Spleen (tissue), 7 donors: Measurements from ENCODE around the gene PIBF1.

Experiments
- POLR2A ChIP-seq, 3 donors: fragments of 450-650 bp; IDR thresholded peaks; one replicate each; pipeline ENCODE4 v1.5.1; 2017; ENCODE audit warnings: antibody characterized with exemption in 3 of 3, mild to moderate bottlenecking in 1 of 3
- TF ChIP-seq, protein P1 (sequence below), 11 experiments: fragments of 200-600 bp in 7 of 11; fragments of 450-650 bp in 4 of 11; sonication (generic) in 4 of 11; IDR thresholded peaks in 8 of 11; conservative IDR thresholded peaks in 3 of 11; 1 replicate in 7 of 11; 2 replicates in 4 of 11; pipeline versions ENCODE4 v1.4.0 to v1.8.0; 2016 to 2021; ENCODE audit warnings: antibody characterized with exemption in 11 of 11, inconsistent platforms in 4 of 11, mild to moderate bottlenecking in 1 of 11
- donor health status: DM: no; HTN: no; CAD: no; lungs with moderate emphysema.
- donor health status: DM: no; HTN: no; CAD: no.
- donor health status: DM: no; HTN: no; CAD: no.

- TF ChIP-seq, protein P1, sequence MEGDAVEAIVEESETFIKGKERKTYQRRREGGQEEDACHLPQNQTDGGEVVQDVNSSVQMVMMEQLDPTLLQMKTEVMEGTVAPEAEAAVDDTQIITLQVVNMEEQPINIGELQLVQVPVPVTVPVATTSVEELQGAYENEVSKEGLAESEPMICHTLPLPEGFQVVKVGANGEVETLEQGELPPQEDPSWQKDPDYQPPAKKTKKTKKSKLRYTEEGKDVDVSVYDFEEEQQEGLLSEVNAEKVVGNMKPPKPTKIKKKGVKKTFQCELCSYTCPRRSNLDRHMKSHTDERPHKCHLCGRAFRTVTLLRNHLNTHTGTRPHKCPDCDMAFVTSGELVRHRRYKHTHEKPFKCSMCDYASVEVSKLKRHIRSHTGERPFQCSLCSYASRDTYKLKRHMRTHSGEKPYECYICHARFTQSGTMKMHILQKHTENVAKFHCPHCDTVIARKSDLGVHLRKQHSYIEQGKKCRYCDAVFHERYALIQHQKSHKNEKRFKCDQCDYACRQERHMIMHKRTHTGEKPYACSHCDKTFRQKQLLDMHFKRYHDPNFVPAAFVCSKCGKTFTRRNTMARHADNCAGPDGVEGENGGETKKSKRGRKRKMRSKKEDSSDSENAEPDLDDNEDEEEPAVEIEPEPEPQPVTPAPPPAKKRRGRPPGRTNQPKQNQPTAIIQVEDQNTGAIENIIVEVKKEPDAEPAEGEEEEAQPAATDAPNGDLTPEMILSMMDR (IDR thresholded peaks at IDR 0.05 in 8 of 11, conservative IDR thresholded peaks at IDR 0.05 in 3 of 11) = no peak
- no peak for TF ChIP-seq POLR2A (IDR thresholded peaks at IDR 0.05)
Measured at GRCh38 chr13:72990953-72991352, 209.0 kb downstream of the PIBF1 start.
